Prostate gland (tissue), 2 donors: ENCODE results near the gene ESF1. TPM values are rescaled to one million over a fixed set of nuclear protein-coding genes. Genes with fewer than 3 reads are reported as not detected.

Experiments used
- DNase-seq: peaks from one replicate; pipeline ENCODE4 v3.0.0-alpha.2; 2019; ENCODE audit warnings: low spot score
- H3K27ac ChIP-seq, 2 donors: fragments of 200-600 bp; sonication (generic); 2 replicates each; pipeline ENCODE4 v1.5.1; 2017 to 2019
- H3K27me3 ChIP-seq: fragments of 200-600 bp; sonication (generic); replicated peaks from 2 replicates; pipeline ENCODE4 v1.5.1; 2019; ENCODE audit not compliant: insufficient read depth
- H3K36me3 ChIP-seq, 2 donors: fragments of 200-600 bp; sonication (generic); 1 replicate in 1 of 2; 2 replicates in 1 of 2; pipeline versions ENCODE4 v1.5.1 to v1.8.1; 2017 to 2019
- H3K4me1 ChIP-seq: fragments of 200-600 bp; sonication (generic); replicated peaks from 2 replicates; pipeline ENCODE4 v1.5.1; 2019
- H3K4me3 ChIP-seq, 2 donors: fragments of 200-600 bp; sonication (generic); 2 replicates each; pipeline ENCODE4 v1.5.1; 2017 to 2019
- H3K9me3 ChIP-seq: fragments of 200-600 bp; sonication (generic); 2 replicates; pipeline ENCODE4 v1.5.1; 2017
- POLR2A ChIP-seq: fragments of 450-650 bp; IDR thresholded peaks from one replicate; pipeline ENCODE4 v1.6.1; 2016; ENCODE audit warnings: antibody characterized with exemption, mild to moderate bottlenecking
- POLR2AphosphoS5 ChIP-seq: sonication (generic); formaldehyde crosslinking; IDR thresholded peaks from one replicate; pipeline ENCODE4 v1.6.1; 2017; ENCODE audit warnings: antibody characterized with exemption
- WGBS: methylation state at CpG from one replicate; pipeline ENCODE4 v1.1.5; 2018; 5-methylcytosine and 5-hydroxymethylcytosine counted together
- intact Hi-C: fragments of 100-400 bp; cut with DNase I; formaldehyde crosslinking; loops from one replicate; pipeline ENCODE4 v1.14.2; 2022
- total RNA-seq, 2 donors: library from RNA; depleted of rRNA; stranded (reverse); fragments of >200 nt; gene quantifications; one replicate each; pipeline ENCODE4 v1.1.0, GENCODE V29; 2016
- TF ChIP-seq, protein P1 (sequence below), 4 experiments: fragments of 200-600 bp in 2 of 4; fragments of 450-650 bp in 2 of 4; sonication (generic) in 2 of 4; IDR thresholded peaks; 1 replicate in 3 of 4; 2 replicates in 1 of 4; pipeline ENCODE4 v1.5.1; 2016 to 2019; ENCODE audit warnings: antibody characterized with exemption in 4 of 4, mild to moderate bottlenecking in 2 of 4, moderate library complexity in 2 of 4

Gene ESF1
- total RNA-seq, 2 donors from 2014 or later, result 6.2 to 13.3 TPM

DNA sequence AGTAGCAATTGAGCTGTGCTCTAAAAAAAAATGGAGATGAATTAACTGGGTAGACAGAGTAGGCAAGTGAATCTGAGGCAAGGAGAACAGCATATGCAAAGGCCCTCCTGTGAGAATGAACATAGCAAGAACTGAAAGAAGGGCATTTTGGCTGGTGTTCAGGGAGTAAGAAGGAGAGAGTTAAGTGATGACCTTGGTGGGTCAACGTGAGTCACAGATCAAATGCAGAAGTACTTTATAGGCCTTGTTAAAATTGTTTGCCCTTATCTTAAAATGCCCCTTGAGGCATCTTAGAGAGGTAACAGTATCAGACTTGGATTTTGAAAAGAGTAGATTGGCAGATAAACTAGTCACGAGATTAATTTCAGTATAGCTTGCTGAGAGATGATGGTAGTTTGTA is 24.7 kb upstream of the ESF1 start:
- H3K36me3 ChIP-seq, result peaks cover 0 to 14% of the 10 kb centered on the region in 2 donors
- 73% methylated on average over 2 of the region's 2 CpGs for WGBS

DNA sequence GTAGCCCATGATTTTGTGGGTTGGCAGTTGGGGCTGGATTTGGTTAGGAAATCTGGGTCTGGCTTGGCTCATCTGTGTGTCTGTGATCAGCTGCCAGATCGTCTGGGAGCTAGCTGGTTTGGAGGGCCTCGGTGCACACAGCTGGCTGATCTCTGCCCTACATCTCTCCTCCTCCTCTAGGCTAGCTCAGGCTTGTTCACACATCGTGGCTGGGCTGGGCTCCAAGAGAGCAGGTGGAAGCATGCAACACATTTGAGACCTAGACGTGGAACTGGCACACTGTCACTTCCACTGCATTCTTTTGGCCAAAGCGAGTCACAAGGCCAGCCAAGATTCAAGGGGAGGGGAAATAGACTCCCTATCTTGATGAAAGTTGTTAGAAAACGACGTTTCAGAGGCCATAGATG is 16.0 kb upstream of the ESF1 start:
- H3K27ac ChIP-seq, result peak overlapping the region in 1 of 2 donors; percentile 31
- peak; percentile 82 for TF ChIP-seq POLR2AphosphoS5
- no peak for TF ChIP-seq POLR2A
- H3K27me3 ChIP-seq, result no peaks in the 10 kb centered on the region
- peaks cover 0 to 5% of the 10 kb centered on the region in 2 donors for H3K36me3 ChIP-seq
- no peak overlapping the region for H3K4me3 ChIP-seq
- under 1% methylated on average over 7 of the region's 7 CpGs for WGBS
- intact Hi-C loops, result no loop called here
- no peaks in the 10 kb centered on the region for H3K9me3 ChIP-seq
- DNase-seq, result peak; percentile 92
- no peaks in the 10 kb centered on the region for H3K4me1 ChIP-seq

More for the DNA sequence above, 24.7 kb upstream of the ESF1 start:
- Histone ChIP-seq H3K4me3 (no peak overlapping the region), H3K9me3 (no peaks in the 10 kb centered on the region), H3K4me1 (no peaks in the 10 kb centered on the region), H3K27me3 (no peaks in the 10 kb centered on the region), H3K27ac (no peak overlapping the region)
- intact Hi-C loops, result no loop called here
- TF ChIP-seq POLR2AphosphoS5 (no peak), POLR2A (no peak)
- TF ChIP-seq, protein P1, sequence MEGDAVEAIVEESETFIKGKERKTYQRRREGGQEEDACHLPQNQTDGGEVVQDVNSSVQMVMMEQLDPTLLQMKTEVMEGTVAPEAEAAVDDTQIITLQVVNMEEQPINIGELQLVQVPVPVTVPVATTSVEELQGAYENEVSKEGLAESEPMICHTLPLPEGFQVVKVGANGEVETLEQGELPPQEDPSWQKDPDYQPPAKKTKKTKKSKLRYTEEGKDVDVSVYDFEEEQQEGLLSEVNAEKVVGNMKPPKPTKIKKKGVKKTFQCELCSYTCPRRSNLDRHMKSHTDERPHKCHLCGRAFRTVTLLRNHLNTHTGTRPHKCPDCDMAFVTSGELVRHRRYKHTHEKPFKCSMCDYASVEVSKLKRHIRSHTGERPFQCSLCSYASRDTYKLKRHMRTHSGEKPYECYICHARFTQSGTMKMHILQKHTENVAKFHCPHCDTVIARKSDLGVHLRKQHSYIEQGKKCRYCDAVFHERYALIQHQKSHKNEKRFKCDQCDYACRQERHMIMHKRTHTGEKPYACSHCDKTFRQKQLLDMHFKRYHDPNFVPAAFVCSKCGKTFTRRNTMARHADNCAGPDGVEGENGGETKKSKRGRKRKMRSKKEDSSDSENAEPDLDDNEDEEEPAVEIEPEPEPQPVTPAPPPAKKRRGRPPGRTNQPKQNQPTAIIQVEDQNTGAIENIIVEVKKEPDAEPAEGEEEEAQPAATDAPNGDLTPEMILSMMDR (IDR thresholded peaks at IDR 0.05), result no peak
- DNase-seq, result no peak

DNA sequence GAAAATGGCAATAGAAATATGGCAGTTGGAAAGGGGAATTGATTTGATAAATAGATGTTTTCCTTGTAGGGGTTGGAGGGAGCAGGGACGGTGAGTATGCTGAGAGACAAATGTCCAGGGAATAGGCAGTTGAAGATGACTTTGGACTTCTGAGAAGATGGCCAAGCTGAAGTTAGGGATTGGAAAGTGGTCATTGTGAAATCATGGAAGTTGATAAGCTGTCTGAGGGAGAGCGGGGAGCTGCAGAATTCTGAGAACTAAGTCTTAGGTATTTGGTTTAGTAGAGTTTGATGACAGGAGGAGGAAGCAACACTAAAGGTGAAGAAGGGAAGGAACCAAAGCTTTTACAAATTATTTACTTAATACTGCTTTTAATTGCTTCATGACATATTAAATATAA is 15.3 kb upstream of the ESF1 start:
- no peaks in the 10 kb centered on the region for H3K27me3 ChIP-seq
- WGBS, result 66% methylated on average over 2 of the region's 2 CpGs
- H3K4me3 ChIP-seq, result no peak overlapping the region
- TF ChIP-seq POLR2A (no peak), POLR2AphosphoS5 (no peak)
- TF ChIP-seq, protein P1 (IDR thresholded peaks at IDR 0.05), result no peak
- H3K27ac ChIP-seq, result peak overlapping the region; percentile 5 to 31
- no peak for DNase-seq
- H3K4me1 ChIP-seq, result no peaks in the 10 kb centered on the region
- H3K36me3 ChIP-seq, result peaks cover 0 to 5% of the 10 kb centered on the region in 2 donors
- intact Hi-C loops, result no loop called here
- H3K9me3 ChIP-seq, result no peaks in the 10 kb centered on the region

DNA sequence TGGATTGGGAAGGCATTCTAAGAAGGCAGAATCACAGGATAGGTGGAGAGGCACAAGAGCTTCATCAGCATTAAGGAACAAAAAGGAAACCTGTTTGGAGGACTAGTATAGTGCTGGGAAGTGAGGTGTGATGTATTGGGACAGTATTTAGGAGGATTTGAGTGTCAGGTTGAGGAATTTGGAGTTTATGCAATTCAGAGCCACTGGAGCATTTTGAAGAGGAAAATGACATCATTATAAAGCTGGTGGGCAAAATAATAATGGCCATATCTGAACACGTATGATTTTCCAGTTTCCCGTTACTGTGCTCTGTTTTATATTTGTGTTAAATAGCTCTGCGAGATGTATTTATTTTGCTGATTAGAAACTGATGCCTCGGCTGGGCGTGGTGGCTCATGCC is 14.3 kb upstream of the ESF1 start:
- 94% methylated on average over 5 of the region's 5 CpGs for whole genome bisulfite sequencing
- no peak for DNase-seq
- H3K4me3 ChIP-seq, result no peak overlapping the region
- H3K27ac ChIP-seq, result no peak overlapping the region
- no peaks in the 10 kb centered on the region for H3K9me3 ChIP-seq
- intact Hi-C loops, result no loop called here
- H3K4me1 ChIP-seq, result no peaks in the 10 kb centered on the region
- TF ChIP-seq, protein P1 (IDR thresholded peaks at IDR 0.05), result no peak
- no peak for TF ChIP-seq POLR2AphosphoS5
- TF ChIP-seq POLR2A, result no peak
- H3K27me3 ChIP-seq, result no peaks in the 10 kb centered on the region
- H3K36me3 ChIP-seq, result peaks cover 0 to 5% of the 10 kb centered on the region in 2 donors

DNA sequence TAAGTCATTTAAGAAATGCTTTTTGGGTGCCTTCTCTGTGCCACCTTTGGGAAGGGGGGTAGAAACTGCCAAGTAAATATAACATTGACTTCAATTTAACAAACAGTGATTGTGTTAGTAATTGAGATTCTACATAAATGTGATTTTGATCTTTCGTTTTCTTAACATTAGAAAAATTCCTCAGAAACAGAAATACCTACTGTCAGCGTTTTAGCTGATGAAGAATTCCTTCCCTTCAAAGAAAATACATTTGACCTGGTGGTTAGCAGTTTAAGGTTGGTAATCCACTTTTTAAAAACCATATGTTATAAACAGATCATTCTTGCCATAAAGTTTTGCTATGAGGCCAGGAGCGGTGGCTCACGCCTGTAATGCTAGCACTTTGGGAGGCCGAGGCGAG is 9.9 kb upstream of the ESF1 start:
- 96% methylated on average over 6 of the region's 6 CpGs for WGBS

More for the DNA sequence above, 9.9 kb upstream of the ESF1 start:
- H3K36me3 ChIP-seq, result no peaks in the 10 kb centered on the region
- H3K4me3 ChIP-seq, result no peak overlapping the region
- H3K9me3 ChIP-seq, result no peaks in the 10 kb centered on the region
- intact Hi-C loops, result no loop called here
- DNase-seq, result no peak
- no peaks in the 10 kb centered on the region for H3K4me1 ChIP-seq
- no peaks in the 10 kb centered on the region for H3K27me3 ChIP-seq
- TF ChIP-seq, protein P1 (IDR thresholded peaks at IDR 0.05), result no peak
- TF ChIP-seq POLR2A (no peak), POLR2AphosphoS5 (no peak)
- H3K27ac ChIP-seq, result no peak overlapping the region
